LNCAP (cell line): ENCODE data around the gene TNS3.

ENCODE experiments used
- CTCF ChIP-seq: fragments of 450-650 bp; IDR thresholded peaks from 2 replicates; pipeline ENCODE4 v1.5.1; 2017; ENCODE audit warnings: mild to moderate bottlenecking

The TNS3 gene

DNA sequence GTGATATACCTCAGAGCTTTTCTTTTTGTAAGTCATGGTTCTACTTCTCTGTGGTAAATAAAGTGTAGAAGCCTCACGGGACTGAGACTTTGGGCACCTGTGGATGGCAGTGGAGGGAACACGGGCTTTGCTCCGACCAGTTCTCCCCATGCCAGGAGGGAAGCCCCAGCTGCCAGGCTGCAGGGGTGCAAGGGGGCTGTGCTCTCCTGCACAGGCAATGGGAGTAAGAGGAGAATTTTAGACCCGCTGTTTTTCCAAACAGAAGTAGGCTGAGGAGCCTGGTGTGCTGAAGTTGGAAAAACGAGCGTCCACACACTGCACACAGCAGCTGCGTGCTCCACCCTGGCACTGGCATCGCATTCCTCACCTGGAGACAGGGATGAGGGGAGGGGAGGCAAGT is 282.4 kb downstream of the TNS3 start:
- no peak for TF ChIP-seq CTCF

GRCh38 chr7:47298636-47299035 is 283.3 kb downstream of the TNS3 start:
- no peak for TF ChIP-seq CTCF

DNA sequence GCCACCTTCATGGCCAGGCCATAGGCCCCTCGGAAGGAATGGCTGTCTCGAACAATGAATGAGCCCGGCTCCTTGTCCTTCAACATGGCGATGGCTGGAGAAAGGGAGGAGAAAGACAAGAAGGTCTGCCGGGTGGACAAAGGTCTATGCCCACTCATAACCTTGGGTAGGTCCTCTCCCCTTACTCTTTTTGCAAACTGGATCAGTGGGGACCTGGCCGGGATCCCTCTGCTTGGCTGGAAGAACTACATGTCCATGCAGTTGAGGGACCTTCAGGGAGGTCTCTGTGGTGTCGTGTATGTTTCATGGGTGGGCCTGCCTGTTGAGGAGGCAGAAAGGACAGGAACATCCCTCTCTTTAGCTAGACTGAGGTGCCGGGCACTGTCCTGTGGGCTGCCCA is 284.8 kb downstream of the TNS3 start:
- TF ChIP-seq CTCF: no peak

DNA sequence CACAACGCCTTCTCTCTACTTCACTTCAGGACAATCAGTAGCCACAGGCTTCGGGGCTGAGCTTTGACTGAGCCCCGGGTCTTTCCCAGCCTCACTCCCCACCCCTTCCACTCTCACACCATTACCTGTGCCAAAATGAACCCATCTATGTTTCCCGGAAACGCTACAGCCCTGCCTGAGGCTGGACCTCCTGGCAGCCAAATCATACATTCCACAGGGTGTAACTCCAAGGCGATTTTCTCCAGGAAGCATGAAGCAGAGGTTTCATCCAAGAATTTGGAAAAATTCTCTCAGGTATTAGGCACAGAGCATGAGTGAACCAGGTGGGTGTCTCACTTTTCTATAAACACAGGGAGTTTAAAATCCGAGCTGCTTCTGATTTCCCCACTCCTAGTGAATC is 286.3 kb downstream of the TNS3 start:
- no peak for TF ChIP-seq CTCF

GRCh38 chr7:47294556-47295222 is 287.2 kb downstream of the TNS3 start:
- TF ChIP-seq CTCF: no peak

DNA sequence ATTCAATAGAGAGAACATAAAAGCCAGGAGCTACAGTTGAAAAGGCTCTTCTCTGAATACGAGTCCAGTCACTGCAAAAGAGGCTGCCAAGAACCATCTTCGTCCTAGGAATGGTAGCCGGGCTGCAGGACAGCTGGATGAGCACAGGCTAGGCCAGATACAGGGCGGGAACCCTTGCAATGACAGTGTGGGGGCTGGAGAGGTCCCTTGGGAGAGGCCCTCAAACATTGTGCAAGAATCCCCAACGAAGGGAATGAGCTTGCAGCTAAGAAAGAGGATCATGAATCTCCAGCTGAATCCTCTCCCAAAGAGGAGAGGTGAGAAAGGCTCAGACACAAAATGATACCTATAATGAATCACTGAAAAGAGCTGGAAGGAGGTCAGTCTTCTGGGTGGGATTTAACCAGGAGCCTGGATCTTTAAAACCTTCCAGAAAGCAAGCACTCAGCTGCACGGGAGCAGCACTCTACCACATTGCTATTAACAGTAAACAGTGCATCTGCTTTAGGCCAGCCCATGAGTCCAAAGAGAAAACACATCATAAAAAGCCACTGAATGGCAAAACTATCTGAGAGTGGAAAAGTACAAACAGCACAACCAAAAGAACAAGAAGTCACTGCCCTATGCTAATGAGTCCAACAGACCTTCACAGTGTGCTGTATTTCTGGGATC is 287.9 kb downstream of the TNS3 start:
- no peak for TF ChIP-seq CTCF

- no peak for TF ChIP-seq CTCF
These were observed 289.0 kb downstream of the TNS3 start for GRCh38 chr7:47292832-47293309.
